GDM1 (cell line): ENCODE results near the gene LECT2.

ENCODE experiments used
- DNase-seq: peaks from one replicate; lab custom pipeline; 2025; lab: John Stamatoyannopoulos, UW

LECT2 gene

DNA sequence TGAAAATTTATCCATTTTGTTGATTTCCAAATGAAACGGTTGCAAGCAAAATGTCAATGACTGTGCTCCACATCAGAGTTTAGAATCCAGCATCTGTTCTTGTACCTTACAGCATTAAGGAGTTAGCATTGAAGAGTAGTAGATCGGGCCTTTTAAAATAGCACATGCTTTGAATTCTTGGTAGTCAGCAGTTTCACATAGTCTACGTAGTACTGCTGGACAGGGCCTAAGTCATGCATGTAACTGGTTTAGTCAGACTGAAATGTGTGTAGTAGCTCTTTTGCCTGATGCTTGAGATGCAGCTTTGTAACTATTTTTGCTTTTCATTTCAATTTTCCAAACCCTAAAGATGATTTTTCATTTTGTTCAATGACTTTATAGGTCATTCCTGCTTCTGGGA lies 19.8 kb downstream of the LECT2 start:
- no peak for DNase-seq

DNA sequence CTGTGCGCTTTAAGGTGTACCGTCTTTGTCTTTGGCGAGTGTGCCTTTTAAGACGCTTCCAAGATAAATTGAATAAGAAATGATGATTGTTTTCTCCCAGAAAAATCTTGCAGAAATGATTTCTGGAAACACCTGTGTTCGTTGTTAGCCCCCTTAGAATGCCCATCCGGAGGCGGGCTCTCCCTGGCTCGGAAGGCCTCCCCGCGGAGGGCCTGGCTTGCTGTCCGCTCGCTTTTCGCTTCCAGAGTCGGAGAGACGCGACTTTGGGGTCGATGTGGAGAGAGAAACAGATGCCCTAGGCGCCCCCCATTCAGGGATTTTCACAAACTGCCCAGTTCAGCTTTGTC lies 23.9 kb downstream of the LECT2 start:
- no peak for DNase-seq

DNA sequence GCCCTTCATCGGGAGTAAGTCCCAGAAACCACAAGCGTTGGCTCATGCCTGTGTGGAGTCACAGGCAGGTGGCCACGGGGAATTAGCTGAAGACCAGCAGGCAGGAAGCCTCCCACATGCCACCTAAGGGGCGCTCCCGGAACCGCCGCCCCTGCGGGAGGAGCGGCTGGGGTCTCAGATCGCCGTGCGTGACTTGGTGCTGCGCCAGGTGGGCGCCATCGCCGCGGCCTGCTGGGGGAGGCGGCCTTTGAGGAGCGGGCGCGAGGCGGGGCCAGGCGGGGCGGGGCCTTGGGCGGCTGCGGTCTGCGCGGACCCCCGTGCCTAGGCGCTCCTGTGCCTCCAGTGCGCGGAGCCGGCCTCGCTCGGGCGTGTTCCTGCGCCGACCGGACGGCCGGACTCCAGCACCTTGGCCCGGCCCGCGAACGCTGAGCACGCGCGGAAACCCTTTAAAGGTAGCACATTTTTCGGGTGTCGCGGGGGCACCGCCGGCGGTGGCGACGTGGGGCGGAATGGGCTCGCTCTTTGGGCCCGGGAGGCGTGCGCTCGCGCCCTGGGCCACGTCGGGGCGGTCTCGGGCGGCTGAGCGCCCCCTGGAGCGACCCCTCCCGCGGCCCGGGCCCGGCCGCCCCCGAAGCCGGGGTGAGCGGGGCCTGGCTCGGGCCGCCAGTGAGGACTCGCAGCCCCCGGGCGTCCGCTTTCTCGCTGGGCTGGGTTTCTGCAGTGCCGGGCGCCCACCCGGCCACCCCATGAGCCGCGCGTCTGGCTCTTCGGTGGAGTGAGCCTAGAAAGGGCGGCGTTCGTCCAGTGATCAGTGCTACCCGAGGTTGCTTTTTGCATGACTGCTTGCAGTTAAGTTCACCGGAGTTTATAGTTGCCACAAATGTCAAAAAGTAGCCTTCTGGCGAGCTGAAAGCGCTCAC lies 24.5 kb downstream of the LECT2 start:
- DNase-seq = no peak

DNA sequence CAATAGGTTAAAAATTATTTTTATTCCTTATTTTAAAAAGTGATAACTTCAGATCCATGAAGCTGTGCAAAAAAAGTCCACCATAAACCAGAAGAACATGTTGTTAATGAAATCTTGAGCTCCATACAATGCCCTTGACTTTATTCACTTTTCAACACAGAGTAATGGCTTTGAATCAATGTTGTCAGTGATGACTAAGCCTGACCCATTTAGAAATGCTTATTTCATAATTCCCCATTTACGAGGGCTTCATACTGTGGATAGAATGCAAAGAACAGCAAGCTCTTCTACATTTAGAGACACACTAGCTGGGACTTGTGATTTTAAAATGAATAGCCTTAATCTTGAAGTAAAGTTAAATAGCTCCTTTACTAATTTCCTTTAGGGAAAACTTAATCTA lies 33.4 kb downstream of the LECT2 start:
- DNase-seq = no peak

DNA sequence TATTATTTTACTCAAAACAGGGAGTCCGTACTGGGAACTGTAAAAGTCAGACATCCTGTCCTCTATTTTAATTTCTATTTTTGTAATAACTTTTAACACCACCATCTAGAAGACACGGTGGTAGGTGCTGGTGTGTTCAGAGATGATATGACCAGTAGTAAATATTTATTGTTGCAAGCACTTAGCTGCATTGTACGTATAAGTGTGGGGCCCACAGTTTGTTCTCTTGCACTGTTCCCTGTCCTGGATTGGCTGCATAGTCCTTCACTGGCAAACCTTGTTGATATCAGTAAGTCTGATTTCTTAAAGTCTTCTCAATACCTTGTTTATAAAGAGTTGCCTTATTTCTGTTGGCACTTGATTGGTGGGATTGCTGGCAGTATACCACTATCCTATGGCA lies 34.6 kb downstream of the LECT2 start:
- DNase-seq = no peak

DNA sequence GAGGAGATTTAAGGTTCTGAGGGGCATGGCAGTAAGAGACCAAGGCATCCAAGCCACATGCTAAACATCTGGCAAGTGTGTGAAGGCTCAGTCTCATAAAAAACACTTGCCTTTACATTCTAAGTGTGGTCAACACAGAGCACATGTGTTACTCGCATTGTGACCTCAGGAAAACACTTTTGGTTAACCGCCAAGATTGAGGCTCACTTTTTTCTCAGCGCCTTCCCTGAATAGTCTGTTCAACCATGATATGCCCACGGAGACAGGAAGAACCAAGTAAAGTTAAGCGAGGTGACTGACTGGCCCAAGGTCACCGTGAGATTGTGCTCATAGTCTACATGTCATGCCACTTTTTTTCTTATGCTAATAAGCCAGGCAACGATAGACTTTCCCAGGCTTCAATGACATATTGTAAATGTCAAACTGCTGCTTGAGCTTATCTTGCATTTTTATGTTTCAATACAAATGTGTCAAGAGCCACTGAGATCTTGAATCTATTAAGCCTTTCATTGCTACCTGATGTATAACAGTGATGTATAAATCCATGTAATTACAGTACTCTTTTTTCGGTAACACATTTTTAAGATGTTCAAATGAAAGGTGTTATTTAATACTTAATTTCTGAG lies 38.0 kb downstream of the LECT2 start:
- no peak for DNase-seq

DNA sequence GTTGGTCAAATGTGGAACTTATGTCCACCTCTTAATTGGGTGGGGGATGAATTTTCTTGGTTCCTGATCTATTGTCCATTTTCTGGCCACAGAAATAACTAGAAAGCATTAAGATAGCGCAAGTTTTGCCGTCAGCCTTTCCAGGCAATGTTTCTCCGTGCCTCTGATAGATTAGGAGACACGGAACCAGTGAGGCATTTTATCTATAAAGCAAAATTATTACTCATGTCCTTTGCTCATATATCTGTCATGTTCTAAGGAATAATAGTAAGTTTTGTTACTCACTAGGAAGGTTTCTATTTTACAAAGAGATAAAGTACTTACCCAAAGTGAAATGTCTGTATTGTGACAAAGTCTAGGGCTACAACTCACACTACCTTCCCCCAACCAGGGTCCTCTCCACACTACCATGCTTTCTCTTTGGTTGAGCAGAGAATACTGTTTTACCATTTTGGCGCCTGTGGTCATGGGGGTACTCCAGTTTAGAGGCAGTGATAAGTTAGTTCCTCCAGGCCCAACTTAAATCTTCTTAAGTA lies 39.2 kb downstream of the LECT2 start:
- DNase-seq = no peak

DNA sequence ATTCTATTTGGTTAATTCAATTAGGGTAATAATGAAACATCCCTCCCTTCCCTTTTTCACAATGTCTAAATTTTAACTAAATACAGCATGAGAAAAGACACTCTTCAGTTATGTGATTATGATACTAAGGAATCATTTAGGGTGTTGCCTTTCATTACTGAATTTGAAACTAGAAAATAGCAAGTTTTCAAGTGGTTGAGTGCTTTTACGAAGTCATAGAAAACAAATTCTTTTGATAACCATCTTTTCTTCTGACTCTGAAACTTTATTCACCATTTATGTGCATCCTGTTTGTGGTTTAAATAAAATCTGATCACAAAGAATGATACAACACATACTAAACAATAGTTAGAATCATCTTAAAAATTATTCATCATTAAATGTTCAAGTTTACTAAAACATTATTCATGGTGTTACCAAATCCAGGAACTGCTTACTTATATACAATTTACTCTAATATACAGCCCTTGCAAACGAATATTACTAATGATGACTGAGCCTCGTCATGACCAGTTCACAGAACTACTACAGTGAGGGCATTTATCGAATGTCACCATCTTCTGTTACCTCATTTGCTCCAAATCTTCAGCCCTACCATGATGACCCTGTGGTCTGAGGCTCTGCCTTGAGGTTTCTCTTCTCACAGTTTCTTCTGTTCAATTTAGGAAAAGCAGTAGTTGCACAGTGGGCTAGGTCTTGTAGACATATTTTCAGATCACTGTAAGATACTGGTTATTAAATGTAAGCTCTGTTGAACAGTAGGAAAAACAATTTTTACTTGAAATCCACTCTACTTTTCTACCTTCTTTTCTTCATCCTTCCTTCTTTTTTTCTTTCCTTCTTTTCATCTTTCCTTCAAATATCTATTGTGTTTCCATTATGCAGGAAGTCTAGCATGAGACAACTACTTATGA lies 40.8 kb downstream of the LECT2 start:
- no peak for DNase-seq

DNA sequence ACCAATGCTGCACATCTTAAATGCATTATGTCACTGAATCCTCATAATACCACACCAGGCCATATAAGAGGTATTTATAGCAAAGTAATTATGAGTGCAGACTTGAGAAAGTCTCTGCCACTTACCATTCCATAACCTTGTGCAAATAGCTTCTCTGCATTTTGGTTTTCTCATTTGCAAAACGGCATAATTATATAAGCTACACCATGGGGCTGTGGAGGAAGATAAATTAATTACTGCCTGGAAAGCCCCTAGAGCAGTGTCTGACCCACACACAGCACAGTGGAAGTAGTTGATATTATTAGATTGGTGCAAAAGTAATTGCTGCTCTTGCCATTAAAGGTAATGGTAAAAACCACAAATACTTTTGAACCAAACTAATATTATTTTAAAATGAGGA lies 49.6 kb downstream of the LECT2 start:
- DNase-seq = no peak

DNA sequence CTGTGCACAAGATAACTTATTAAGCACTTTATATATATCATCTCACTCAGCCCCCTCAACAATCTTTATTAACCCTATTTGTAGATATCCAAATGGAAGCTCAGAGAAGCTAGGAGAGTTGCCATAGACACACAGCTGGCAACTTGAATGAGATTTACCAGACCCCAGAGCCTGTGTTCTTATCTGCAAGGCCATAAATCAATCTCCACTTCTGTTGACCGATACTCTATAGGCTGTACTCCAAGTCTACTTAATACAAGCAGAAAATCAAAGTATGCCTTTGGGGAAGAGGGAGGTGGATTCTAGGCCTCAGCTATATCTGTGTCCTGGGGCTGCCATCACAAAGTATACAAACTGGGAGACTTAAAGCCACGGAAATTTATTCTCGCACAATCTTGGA lies 53.1 kb downstream of the LECT2 start:
- DNase-seq = no peak

DNA sequence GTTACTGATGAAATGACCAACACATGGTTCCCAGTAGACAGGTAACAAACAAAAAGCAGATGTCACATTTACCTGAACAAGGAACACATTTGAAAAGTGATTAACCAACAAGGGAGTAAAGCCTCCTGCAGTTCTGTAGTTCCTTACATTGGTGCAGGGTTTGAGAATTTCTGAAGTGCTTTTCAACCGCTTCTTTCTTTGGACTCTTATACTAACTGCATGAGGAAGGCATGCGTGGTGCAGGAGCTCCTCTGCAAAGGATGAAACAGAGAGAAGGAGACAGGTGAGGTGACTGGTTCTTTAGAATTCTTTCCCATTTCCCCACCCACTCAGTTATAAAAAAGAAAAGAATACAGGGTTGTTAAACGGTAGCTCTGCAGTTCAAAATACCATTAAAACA lies 54.5 kb downstream of the LECT2 start:
- no peak for DNase-seq

DNA sequence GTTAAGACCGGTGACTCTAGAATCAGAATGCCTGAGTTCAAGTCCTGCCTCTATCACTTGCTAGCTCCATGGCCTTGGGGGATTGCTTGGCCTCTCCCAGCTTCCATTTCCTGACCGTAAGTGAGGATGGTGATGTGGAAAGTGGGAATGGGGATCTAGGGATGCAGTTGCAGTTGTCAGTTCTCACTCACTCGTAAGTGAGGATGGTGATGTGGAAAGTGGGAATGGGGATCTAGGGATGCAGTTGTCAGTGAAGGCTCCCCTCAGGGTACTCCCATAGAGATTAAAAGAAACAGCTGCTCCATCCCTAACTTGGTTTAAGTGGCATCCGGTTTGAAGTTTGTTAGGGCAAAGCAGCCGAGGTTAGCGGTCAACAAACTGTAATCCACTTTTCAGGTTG lies 56.1 kb downstream of the LECT2 start:
- no peak for DNase-seq
